DOHH2 (cell line): Measurements from ENCODE around the gene RARB.

ENCODE experiments used
- H3F3A ChIP-seq: fragments of 200-600 bp; sonication (generic), shearing (Covaris generic); 2 replicates; pipeline ENCODE4 v1.6.0; 2016; ENCODE audit warnings: antibody characterized with exemption, mild to moderate bottlenecking; ENCODE audit not compliant: control insufficient read depth, insufficient read depth
- H3K27ac ChIP-seq: fragments of 200-600 bp; sonication (generic); 2 replicates; pipeline ENCODE4 v1.5.1; 2014; ENCODE audit warnings: low read depth, mild to moderate bottlenecking, low read length, moderate library complexity
- H3K27me3 ChIP-seq: fragments of 200-600 bp; sonication (generic); 2 replicates; pipeline ENCODE4 v1.6.1; 2014; ENCODE audit warnings: mild to moderate bottlenecking, low read length, mixed read lengths; ENCODE audit not compliant: control insufficient read depth
- H3K36me3 ChIP-seq: fragments of 200-600 bp; sonication (generic); 2 replicates; pipeline ENCODE4 v1.6.1; 2014; ENCODE audit warnings: mild to moderate bottlenecking, low read length, moderate library complexity, mixed read lengths; ENCODE audit not compliant: control insufficient read depth
- H3K4me1 ChIP-seq: fragments of 200-600 bp; sonication (generic); 2 replicates; pipeline ENCODE4 v1.6.1; 2014; ENCODE audit warnings: mild to moderate bottlenecking, low read length, mixed read lengths; ENCODE audit not compliant: control insufficient read depth
- H3K4me2 ChIP-seq: fragments of 200-600 bp; sonication (generic); 2 replicates; pipeline ENCODE4 v1.6.0; 2014; ENCODE audit warnings: mild to moderate bottlenecking, low read length, moderate library complexity
- H3K4me3 ChIP-seq: fragments of 200-600 bp; sonication (generic); 2 replicates; pipeline ENCODE4 v1.5.1; 2014; ENCODE audit warnings: mild to moderate bottlenecking, low read length, mixed read lengths
- H3K79me2 ChIP-seq: fragments of 200-600 bp; sonication (generic); 2 replicates; pipeline ENCODE4 v1.6.1; 2014; ENCODE audit warnings: mild to moderate bottlenecking, low read length, mixed read lengths; ENCODE audit not compliant: control insufficient read depth
- H3K9me2 ChIP-seq: fragments of 200-600 bp; sonication (generic); replicated peaks from 2 replicates; pipeline ENCODE4 v1.6.1; 2014; ENCODE audit warnings: mild to moderate bottlenecking, low read length, mixed read lengths; ENCODE audit not compliant: control insufficient read depth
- H3K9me3 ChIP-seq: fragments of 200-600 bp; sonication (generic); 2 replicates; pipeline ENCODE4 v1.6.1; 2014; ENCODE audit warnings: antibody characterized with exemption, low read length, mixed read lengths; ENCODE audit not compliant: control insufficient read depth, insufficient read depth
- H4K20me1 ChIP-seq: fragments of 200-600 bp; sonication (generic); 2 replicates; pipeline ENCODE4 v1.6.0; 2014; ENCODE audit warnings: low read depth, mild to moderate bottlenecking, antibody characterized with exemption, low read length, moderate library complexity; ENCODE audit not compliant: control insufficient read depth, insufficient read depth
- CTCF ChIP-seq: fragments of 200-600 bp; sonication (generic); IDR thresholded peaks from one replicate; pipeline ENCODE4 v1.5.1; 2014; ENCODE audit warnings: antibody characterized with exemption, mild to moderate bottlenecking, low read depth, low read length; ENCODE audit not compliant: poor library complexity, severe bottlenecking
- EZH2phosphoT487 ChIP-seq: fragments of 200-600 bp; sonication (generic); IDR thresholded peaks from 2 replicates; pipeline ENCODE4 v1.6.1; 2017; ENCODE audit warnings: borderline replicate concordance, mild to moderate bottlenecking, antibody characterized with exemption, low read length, moderate library complexity, mixed read lengths

The RARB gene

DNA sequence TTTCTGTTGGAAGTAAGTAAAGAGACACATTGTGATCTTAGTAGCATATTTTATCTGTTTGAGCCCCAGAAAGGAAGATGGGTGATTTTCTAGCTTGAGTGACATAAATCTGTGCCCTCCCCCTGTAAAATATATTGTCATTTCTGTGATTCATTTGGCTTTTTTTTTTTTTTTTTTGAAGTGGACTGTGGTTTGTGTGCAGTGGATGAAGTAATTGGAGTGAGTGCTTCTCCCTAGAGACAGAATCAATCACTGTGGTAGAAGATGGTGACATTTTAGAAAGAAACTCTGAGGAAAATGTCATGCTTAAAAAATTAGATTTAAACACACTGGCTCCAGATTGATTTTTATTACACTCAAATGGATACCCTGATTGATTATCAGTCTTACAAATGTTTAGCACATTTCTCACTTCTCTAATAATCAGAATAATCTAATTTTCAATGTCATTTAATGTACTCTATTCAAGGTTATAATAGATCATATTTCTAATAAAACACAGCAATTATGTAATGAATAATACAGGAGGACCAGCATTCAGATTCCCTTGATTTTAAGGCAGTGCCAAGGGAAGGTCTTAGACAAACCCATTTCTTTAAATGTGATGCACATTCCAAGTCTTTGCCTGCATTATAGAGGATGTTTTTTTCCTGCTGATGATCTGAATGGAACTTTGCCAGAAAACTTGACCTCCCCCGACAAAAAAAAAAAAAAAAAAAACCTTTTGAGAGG is 120.0 kb downstream of the RARB start:
- H3K27me3 ChIP-seq = no peaks in the 10 kb centered on the region
- TF ChIP-seq CTCF = no peak
- no peak for TF ChIP-seq EZH2phosphoT487
- H4K20me1 ChIP-seq = no peaks in the 10 kb centered on the region
- no peak overlapping the region for H3K27ac ChIP-seq
- H3K9me3 ChIP-seq = no peaks in the 10 kb centered on the region
- H3K4me2 ChIP-seq = no peak overlapping the region
- H3K79me2 ChIP-seq = no peaks in the 10 kb centered on the region
- no peaks in the 10 kb centered on the region for H3K9me2 ChIP-seq
- no peak overlapping the region for H3K4me3 ChIP-seq
- H3F3A ChIP-seq = no peaks in the 10 kb centered on the region
- no peaks in the 10 kb centered on the region for H3K36me3 ChIP-seq
- no peaks in the 10 kb centered on the region for H3K4me1 ChIP-seq

DNA sequence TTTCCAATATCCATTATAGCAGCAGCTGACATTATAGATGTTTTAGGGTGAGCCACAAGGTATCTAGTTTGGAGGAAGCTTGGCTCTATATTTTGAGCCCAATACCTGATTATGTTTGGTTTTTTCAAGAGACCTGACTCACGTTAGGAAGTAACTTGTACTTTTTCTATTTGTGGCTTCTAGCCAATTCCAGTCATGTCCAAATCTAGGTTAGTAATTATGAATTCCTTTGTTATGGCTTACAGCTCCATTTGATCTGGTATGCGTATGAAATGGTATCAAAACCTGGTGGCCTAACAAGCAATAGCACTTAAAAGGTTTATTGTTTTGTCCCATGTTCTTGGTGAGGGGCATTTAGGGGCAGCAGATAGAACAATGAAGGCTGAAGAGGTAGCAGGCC is 120.8 kb downstream of the RARB start:
- Histone ChIP-seq H3K79me2 (no peaks in the 10 kb centered on the region), H3K27me3 (no peaks in the 10 kb centered on the region), H3K9me3 (no peaks in the 10 kb centered on the region), H3K27ac (no peak overlapping the region), H3F3A (no peaks in the 10 kb centered on the region), H3K4me1 (no peaks in the 10 kb centered on the region), H3K4me3 (no peak overlapping the region), H3K36me3 (no peaks in the 10 kb centered on the region), H3K4me2 (no peak overlapping the region), H3K9me2 (no peaks in the 10 kb centered on the region), H4K20me1 (no peaks in the 10 kb centered on the region)
- TF ChIP-seq CTCF = no peak
- TF ChIP-seq EZH2phosphoT487 = no peak

DNA sequence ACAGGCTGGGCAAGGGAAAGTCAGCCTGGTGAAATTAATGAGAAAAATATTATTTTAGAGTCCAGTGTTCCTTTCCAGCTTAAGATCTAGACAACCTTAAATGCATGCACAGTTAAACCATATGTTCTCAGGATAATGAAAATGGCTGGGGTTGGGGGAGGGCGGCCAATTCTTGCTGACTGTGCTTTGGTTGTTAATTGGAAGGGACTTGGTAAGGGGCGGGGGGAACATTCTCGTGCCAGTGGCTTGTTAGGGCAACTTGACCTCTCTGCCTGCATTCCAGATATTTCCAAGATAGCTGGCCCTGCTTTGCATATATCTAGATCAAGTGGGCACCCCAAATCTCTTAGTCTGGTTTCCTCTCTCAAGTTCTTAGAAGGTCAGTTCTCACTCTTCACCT is 124.2 kb downstream of the RARB start:
- Histone ChIP-seq H3K4me3 (no peak overlapping the region), H4K20me1 (no peaks in the 10 kb centered on the region)

DNA sequence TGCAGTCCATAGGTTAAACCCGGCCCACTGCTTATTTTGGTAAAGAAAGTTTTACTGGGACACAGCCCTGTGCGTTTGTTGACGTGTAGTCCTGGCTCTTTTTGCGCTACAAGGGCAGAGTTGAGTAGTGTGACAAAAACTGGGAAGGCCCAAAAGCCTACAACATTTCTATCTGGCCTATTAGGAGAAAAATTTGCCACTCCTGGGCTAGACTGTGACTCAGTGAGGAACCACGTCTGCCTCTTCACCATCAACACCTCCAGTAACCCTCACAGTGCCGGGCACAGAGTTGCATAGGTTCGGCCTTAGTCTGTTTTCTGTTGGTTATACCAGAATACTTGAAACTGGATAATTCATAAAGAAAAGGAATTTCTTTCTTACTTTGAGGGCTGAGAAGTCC is 126.3 kb downstream of the RARB start:
- Histone ChIP-seq H3K27ac (no peak overlapping the region), H3K27me3 (no peaks in the 10 kb centered on the region), H3K4me2 (no peak overlapping the region), H3K4me3 (no peak overlapping the region), H3K9me3 (no peaks in the 10 kb centered on the region), H3F3A (no peaks in the 10 kb centered on the region), H3K36me3 (no peaks in the 10 kb centered on the region), H3K79me2 (no peaks in the 10 kb centered on the region), H3K9me2 (no peaks in the 10 kb centered on the region), H3K4me1 (no peaks in the 10 kb centered on the region), H4K20me1 (no peaks in the 10 kb centered on the region)
- TF ChIP-seq EZH2phosphoT487 = no peak
- no peak for TF ChIP-seq CTCF

More for the DNA sequence above, 124.2 kb downstream of the RARB start:
- Histone ChIP-seq H3K9me2 (no peaks in the 10 kb centered on the region), H3K36me3 (no peaks in the 10 kb centered on the region), H3K27me3 (no peaks in the 10 kb centered on the region), H3K4me1 (no peaks in the 10 kb centered on the region), H3K4me2 (no peak overlapping the region), H3K9me3 (no peaks in the 10 kb centered on the region), H3F3A (no peaks in the 10 kb centered on the region), H3K27ac (no peak overlapping the region), H3K79me2 (no peaks in the 10 kb centered on the region)
- TF ChIP-seq EZH2phosphoT487 = no peak
